HG03175 (cell line): ENCODE results near the gene TIGD1.
"Not testable (repeated sequence)": the region's sequence is repeated elsewhere in the genome, so short reads cannot be mapped to it uniquely, and the experiment has no call there.

Source experiments
- ATAC-seq: cut with Tn5 transposase; IDR thresholded peaks from one replicate; pipeline ENCODE4 v1.9.1; 2021; ENCODE audit warnings: mild to moderate bottlenecking, moderate library complexity; ENCODE audit not compliant: unreplicated experiment

TIGD1 gene

DNA sequence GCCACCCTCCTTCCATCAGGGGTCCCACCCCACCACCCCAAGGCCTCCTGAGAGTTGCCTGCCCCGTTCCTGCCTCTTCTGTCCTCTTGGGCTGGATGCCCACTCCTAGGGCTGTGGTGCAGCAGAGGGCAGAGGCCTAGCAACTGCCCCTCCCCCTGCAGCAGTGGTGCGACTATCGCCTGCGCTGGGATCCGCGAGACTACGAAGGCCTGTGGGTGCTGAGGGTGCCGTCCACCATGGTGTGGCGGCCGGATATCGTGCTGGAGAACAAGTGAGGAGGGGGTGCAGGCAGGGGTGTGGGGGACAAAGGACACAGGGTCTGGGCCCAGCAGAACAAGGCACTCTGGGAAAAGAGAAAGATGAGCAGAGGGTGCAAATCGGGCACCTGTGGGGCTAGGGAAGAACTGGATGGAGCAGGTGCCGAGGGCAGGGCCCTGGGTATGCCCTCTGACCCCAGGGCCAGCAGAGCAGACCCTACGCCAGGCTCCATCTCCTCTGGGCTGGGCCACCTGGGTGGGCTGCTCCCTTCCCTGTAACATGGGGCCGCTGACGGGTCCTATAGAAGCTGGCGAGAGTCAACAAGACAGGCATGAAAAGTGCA lies 9.8 kb downstream of the TIGD1 start:
- ATAC-seq = no peak

DNA sequence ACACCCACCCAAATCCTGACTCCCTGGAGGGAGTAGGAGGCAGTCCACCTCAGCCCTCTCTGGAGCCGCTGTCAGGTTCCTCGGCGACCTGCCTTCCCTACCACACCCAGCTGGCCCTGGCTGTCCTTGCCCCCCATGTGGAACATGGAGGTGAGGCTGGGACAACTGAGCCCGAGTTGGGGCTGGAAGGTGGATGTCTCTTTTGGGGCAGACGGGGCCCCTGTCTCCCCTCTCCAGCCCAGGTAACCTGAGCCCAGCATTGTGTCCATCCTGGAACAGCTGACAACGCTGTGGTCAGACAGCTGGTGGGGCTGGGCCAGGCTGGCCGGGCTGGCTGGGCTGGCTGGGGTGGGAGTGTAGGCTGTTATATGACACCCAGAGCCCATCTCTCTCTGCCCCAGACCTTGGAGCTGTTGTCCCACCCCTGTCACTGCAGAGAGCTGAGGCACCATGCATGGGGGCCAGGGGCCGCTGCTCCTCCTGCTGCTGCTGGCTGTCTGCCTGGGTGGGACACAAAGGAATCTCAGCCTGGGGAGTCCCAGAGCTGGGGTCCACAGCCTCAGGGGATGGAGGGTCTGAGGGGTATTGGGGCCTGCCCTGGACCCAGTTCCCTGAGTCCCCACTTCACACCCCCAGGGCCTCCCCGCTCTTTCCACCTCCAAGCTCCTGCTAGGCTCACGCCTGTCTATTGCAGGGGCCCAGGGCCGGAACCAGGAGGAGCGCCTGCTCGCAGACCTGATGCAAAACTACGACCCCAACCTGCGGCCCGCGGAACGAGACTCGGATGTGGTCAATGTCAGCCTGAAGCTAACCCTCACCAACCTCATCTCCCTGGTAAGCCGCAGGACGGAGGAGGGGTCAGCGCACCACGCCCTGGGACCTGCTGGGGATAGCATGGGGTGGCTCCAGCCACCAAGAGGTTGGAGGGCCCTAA lies 10.8 kb downstream of the TIGD1 start, which contains the start of gene CHRNG:
Gene CHRNG, plus strand, starts transcription at position 395 of the 934 bp plus-strand sequence. Its CDS starts 56 bp downstream, at position 451.
- no peak for ATAC-seq

DNA sequence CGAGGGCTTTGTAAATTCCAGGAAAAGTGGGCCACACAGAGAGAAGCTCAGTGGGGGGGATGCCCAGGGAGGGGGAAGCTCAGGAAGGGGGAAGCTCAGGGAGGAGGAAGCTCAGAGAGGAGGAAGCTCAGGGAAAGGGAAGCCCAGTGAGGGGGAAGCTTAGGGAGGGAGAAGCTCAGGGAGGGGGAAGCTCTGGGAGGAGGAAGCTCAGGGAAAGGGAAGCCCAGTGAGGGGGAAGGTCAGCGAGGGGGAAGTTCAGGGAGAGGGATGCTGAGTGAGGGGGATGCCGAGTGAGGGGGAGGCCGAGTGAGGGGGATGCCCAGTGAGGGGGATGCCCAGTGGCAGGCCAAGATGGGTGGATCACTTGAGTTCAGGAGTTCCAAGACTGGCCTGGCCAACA lies 11.7 kb downstream of the TIGD1 start:
- no peak for ATAC-seq

DNA sequence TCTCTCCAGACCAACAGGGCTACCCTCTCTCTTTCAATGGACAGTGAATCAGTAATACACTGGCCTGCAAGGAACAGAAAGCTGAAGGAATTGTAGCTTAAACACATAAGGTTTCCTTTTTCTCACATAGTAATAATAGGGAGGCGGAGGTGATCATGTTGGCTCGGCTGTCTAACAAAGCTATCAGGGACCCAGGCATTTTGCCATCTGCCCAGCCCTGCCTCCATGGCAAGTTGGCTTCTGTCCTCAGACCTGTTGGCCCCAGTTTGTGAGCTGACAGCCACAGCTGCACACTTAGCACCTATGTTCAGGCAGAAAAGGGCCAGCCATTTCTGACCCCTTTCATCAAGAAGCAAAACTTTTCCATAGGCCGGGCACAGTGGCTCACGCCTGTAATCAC lies 12.9 kb downstream of the TIGD1 start:
- ATAC-seq = no peak

DNA sequence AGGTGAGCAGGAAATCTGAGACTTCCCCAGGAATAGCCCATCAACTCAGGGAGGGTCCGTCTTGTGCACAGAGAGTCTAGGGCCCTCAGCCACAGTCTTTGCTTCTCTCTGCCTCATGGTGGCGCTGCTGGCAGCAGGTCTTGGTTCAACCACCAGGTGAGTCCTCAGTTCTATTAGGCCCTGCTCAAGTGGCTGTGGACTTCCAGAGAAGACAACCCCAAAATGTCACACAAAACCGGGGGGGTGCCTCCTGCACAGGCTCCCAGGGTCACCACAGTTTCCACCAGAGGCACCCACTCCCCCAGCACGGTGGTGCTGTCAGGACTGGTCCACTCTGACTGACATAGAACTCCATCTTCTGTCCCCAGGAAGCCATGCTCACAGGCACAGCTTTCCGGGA lies 13.3 kb downstream of the TIGD1 start:
- ATAC-seq = no peak

DNA sequence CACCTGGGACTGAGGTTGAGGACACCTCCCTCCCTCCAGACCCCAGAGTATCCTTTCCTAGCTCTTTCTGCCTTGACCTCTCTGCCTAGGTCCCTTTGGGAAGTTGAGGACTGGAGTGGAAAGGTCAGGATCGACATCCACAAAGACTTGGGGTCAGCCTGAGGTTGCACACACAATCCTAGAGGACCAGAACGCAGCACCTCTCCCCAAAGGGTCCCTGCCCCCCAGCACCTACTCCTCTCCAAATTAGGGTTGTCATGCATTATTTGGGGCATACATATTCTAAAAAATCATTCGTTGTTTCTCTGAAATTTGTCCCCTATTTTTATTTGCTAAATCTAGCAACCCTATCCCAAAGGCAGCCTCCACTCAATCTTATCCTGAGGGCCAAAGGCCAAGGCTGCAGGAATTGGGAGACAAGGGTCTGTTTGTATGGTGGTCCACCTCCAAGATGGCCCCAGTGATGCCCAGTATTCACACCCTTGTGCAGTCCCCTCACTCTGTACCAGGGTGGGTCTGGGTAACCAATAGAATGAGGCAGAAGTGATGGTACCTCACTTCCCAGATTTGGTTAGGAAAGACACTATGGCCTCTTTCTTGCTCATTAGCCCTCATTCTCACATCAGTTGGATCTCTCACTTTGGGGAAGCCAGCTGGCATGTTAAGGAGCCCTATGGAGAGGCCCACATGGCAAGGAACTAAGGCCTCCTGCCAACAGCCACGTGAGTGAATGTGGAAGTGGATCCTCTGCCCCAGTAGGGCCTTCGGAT lies 14.4 kb downstream of the TIGD1 start:
- ATAC-seq = no peak

DNA sequence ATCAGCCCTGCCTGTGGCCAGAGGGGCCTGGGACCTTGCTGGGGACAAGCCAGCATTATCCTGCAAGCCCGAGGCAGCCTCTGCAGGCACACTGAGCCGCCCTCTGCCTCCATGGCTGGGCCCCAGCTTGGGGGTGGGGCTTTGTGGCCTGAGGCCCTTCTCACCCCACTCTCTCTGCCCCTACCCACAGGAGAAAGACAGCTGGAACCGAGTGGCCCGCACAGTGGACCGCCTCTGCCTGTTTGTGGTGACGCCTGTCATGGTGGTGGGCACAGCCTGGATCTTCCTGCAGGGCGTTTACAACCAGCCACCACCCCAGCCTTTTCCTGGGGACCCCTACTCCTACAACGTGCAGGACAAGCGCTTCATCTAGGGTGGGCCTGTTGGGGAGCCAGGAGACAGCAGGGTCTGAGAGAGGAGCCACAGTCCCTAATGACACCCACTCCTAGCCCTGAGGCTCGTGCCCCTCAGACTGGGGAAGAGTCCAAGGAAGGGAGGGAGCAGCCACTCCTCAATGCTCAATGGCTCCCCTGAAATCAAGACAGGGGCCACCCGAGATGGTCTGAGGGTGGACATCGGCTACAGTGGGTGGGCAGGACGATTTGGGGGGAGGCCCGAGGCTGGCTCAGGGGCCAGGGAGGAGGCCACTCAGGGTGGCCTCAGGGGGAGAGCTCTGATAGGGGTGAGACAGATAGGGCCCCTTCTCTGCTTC lies 15.3 kb downstream of the TIGD1 start:
- no peak for ATAC-seq

DNA sequence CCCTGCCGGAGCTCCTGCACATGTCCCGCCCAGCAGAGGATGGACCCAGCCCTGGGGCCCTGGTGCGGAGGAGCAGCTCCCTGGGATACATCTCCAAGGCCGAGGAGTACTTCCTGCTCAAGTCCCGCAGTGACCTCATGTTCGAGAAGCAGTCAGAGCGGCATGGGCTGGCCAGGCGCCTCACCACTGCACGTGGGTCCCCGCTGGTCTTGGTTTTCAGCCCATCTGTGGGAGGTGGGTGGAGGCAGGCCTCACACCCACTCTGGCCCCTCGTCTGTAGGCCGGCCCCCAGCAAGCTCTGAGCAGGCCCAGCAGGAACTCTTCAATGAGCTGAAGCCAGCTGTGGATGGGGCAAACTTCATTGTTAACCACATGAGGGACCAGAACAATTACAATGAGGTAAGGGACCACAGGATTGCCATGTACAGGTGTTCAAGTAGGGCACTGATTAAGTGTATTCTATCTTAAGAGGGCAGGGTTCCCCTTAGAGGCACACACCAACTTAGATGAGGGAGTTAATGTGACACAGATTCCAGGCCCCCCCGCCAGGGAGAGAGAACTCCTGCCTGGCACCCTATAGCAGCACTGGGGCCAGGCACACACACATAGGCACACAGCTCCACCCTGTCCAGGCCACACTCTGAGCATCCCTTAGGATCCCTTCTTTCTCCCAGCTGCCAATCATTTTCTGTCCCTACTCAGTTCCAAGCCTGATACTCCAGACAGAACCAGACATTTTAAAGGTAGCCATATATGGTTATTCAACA lies 16.2 kb downstream of the TIGD1 start:
- no peak for ATAC-seq

DNA sequence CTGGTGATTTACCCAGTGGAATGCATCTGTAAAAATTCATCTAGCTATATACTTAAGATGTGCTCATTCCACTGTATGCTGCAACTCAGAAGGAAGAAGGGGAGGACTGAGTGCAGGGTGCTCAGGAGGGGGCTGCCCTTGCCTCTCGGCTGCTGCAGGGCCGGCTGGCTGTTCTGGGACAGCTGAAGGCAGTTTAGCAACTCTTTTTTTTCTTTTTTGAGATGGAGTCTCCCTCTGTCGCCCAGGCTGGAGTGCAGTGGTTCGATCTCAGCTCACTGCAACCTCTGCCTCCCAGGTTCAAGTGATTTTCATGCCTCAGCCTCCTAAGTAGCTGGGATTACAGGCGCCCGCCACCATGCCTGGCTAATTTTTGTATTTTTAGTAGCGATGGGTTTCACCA lies 17.5 kb downstream of the TIGD1 start:
- ATAC-seq = not testable (repeated sequence)

DNA sequence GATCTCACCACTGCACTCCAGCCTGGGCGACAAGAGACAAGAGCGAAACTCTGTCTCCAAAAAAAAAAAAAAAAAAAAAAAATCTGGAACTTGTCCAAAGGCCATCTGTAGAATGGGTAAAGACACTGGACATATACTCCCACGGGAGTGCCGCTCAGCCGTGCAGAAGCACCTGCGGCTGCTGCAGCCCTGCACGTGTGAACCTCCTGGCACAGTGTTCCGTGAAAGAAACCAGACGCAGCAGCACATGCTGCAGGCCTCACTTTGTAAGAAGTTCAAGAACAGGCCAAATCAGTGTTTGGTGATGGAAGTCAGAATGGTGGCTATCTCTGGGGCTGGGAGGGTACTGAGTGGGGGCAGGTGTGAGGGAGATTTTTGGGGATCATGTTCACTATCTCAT lies 17.9 kb downstream of the TIGD1 start:
- ATAC-seq = no peak

DNA sequence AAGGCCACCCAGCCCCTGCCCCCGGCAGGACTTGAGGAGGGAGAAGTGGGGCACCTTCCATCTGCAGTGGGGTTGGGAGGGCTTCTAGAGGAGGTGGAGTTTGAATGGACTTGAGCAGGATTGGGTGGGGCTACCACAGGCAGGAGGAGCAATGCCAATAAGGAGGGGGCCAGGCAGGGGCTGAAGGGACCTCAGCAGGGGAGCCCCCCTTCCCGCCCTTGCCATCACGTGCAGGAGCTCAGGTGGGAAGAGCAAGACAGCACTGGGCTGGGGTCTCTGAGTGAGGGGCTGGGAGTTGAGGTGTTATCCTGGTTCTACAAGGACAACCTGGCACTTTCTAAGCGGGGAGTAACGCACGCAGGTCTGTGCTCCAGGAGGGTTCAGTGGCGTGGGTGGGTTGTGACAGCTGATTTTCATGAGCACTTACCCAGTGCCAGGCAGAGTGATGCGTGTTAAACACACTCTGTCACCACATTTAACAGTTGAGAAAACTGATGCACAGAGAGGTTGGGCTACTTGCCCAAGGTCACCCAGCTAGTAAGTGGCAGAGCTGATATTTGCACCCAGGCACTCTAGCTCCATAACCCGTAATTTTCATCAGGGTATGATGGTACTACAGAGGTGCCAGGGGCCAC lies 19.6 kb downstream of the TIGD1 start:
- no peak for ATAC-seq

DNA sequence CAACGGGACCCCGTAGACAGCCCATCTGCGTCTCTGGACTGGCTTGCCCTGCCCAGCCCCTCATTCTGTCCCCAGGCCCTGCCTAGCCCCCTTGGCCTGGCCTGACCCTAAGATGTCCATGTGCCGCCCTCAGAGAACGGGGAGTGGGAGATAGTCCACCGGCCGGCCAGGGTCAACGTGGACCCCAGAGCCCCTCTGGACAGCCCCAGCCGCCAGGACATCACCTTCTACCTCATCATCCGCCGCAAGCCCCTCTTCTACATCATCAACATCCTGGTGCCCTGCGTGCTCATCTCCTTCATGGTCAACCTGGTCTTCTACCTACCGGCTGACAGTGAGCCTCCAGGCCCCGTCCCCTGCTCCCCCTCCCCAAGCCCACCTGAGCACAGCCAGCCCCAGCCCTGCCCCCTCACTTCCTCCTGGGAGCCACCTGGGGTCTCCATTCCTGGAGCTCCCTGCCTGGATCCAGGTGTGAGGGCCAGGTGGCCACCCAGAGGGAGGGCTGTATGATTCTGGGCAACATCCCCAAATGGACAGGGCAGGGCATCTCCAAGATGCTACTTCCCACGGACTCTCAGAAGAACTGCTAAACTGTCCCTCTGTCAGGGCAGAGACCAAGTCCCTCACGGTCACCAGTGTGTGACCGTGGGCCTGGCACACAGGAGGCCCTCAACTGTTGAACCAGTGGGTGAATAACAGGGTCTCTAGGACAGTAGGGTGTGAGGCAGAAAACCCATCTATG lies 20.4 kb downstream of the TIGD1 start:
- ATAC-seq = no peak

DNA sequence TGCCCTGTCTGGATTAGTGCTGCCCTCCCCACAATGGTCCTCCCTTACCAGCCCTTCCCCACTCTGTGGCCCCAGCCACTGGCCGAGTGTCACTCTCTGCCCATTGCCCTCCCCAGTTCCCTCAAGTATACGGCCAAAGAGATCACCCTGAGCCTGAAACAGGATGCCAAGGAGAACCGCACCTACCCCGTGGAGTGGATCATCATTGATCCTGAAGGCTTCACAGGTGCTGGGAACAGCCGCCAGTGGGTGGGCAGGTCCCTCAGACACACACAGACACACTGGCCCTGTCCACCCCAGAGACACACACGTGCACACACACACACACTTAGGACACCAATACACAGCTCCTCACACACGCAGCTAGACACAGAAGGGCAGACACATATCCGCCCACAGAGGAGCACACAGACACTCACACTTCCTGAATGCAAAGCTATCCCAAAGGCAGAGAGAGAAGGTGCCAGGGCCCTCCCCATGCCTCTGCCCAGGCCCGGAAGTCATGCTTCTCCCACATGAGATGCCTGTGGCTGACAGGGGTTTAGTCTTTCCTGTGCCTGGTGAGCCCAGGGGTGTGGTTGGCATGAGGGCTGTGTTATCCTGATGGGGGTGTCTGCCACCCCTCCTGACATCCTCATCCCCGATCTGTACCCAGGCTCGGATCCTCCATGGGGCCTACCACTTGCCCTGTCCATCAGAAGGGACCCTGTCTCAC lies 21.5 kb downstream of the TIGD1 start:
- no peak for ATAC-seq

DNA sequence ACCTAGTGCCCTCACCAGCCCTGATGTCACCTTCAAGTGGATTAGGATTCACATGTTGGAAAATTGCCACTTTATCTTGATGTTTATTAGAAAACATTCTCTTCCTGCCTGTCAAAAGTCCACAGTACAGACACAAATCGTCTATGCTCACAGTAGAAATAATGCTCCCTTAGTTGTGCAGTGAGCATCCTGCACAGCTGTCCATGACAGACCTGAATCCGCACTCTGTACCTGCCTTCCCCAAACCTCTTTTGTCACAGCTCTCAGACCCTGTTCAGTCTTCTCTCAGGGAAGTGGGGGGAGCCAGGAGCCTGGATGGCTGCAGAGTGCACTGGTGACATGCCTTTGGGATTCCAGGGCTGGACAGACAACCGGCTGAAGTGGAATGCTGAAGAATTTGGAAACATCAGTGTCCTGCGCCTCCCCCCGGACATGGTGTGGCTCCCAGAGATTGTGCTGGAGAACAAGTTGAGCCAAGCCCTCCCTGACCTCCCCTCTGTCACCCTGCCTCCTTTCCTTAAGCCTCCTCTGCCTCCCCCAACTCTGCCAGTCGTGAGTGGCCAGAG lies 22.4 kb downstream of the TIGD1 start:
- no peak for ATAC-seq

DNA sequence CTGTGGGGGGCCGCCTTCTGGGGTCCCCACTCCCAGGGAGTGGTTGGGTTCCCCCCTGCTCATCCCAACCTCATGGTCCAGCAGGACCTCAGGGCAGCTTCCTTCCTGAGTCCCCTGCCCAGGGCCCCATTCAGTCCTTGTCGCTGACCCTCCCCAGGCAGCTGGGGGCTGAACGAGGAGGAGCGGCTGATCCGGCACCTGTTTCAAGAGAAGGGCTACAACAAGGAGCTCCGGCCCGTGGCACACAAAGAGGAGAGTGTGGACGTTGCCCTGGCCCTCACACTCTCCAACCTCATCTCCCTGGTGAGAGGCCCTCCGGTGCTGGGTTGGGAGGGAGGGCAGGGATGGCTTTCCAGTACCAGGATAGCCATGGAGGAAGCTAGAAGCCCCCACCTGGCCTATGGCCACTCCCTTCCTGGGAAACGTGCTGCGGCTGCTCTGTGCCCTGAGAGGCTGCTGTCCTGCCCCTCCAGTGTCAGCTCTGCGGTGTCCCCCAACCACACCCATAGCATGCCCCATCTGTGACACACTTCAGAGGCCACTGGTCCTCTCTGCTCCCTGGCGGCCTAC lies 23.9 kb downstream of the TIGD1 start:
- no peak for ATAC-seq

DNA sequence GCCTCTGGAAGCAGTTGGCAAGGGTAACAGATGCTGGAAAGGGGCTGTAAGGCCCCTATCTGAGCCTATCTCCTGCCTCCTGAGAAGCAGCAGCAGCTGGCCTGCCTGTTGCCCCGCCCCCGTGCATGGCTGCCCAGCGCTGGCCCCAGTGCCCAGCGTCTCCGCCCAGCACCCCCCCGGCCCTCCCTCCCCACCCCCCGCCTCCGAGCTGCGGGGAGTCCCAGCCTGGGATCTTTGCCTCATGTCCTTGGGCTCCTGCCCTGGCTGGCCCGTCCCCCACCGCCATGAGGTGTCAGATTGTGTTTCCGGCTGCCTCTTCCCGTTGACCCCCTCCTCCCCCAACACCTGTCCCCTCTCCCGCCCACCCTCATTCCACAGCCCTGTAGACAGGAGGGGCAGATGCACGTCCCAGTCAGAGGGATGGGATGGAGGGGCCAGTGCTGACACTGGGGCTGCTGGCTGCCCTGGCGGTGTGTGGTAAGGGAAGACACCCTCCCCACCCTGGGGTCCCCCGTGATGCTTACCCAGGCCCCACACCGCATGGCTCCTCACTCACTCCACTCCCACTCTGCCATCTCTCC lies 24.5 kb downstream of the TIGD1 start, which contains the start of gene CHRND:
Gene CHRND, plus strand, starts transcription at position 370 of the 581 bp plus-strand sequence. Its CDS starts 56 bp downstream, at position 426.
- ATAC-seq = no peak

DNA sequence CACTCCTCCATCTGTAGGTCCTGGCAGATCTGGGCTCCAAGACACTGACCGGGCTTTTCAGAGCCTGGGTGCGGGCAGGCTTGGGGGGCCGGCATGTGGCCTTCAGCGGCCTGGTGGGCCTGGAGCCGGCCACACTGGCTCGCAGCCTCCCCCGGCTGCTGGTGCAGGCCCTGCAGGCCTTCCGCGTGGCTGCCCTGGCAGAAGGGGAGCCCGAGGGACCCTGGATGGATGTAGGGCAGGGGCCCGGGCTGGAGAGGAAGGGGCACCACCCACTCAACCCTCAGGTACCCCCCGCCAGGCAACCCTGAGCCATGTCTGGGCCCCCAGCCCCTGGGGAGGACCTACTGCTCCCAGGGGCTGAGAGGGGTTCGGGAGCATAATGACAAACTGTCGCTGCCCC lies 25.2 kb downstream of the TIGD1 start:
- no peak for ATAC-seq
